IMR-90 (cell line): Measurements from ENCODE around the gene AGK. TPM values are rescaled to one million over a fixed set of nuclear protein-coding genes. Genes with fewer than 3 reads are reported as not detected.

Experiments used
- ATAC-seq: fragments of 200-7000 bp; cut with Tn5 transposase; 2 replicates; pipeline ENCODE4 v1.9.1; 2020; ENCODE audit warnings: low read depth, mild to moderate bottlenecking, moderate library complexity
- BruUV-seq: library from RNA; stranded (reverse); fragments of 400-500 nt; replicated peaks from 2 replicates; lab custom pipeline; 2021; lab: Mats Ljungman, UMichigan
- CTCF ChIA-PET: fragments of 300-600 bp; formaldehyde crosslinking; extraction: SDS; loops from one replicate; lab custom pipeline; 2021; ENCODE audit warnings: antibody characterized with exemption; lab: Yijun Ruan, JAX
- POLR2A ChIA-PET: fragments of 300-600 bp; sonication (Branson Sonifier 250); formaldehyde crosslinking; loops from one replicate; lab custom pipeline; 2022; ENCODE audit warnings: antibody characterized with exemption; ENCODE audit not compliant: unreplicated experiment; lab: Charles Lee
- DNase-seq: peaks from one replicate; pipeline ENCODE4 v3.0.0; 2013
- H2AFZ ChIP-seq: replicated peaks from 2 replicates; pipeline ENCODE3; 2013; ENCODE audit warnings: low read length, mild to moderate bottlenecking; ENCODE audit not compliant: poor library complexity
- H2AK5ac ChIP-seq: 2 replicates; pipeline ENCODE4 v1.6.1; 2013; ENCODE audit warnings: low read depth, low read length, inconsistent platforms
- H2AK9ac ChIP-seq: replicated peaks from 2 replicates; pipeline ENCODE3; 2013; ENCODE audit warnings: mild to moderate bottlenecking, low read depth, low read length, moderate library complexity; ENCODE audit not compliant: poor library complexity
- H2BK120ac ChIP-seq: 2 replicates; pipeline ENCODE4 v1.6.1; 2013; ENCODE audit warnings: low read depth, low read length, inconsistent platforms
- H2BK15ac ChIP-seq: 3 replicates; pipeline ENCODE4 v1.6.1; 2013; ENCODE audit warnings: low read depth, low read length, inconsistent platforms
- H2BK20ac ChIP-seq: 2 replicates; pipeline ENCODE4 v1.6.1; 2013; ENCODE audit warnings: low read depth, mild to moderate bottlenecking, inconsistent platforms, low read length, moderate library complexity
- H2BK5ac ChIP-seq: 2 replicates; pipeline ENCODE4 v1.6.1; 2013; ENCODE audit warnings: mild to moderate bottlenecking, low read depth, low read length, inconsistent platforms; ENCODE audit not compliant: poor library complexity, severe bottlenecking
- H3K14ac ChIP-seq: replicated peaks from 2 replicates; pipeline ENCODE4 v1.6.1; 2013; ENCODE audit warnings: low read depth, low read length, inconsistent platforms
- H3K18ac ChIP-seq: 2 replicates; pipeline ENCODE4 v1.6.1; 2013; ENCODE audit warnings: low read depth, low read length, control low read depth
- H3K23ac ChIP-seq: 2 replicates; pipeline ENCODE4 v1.6.1; 2013; ENCODE audit warnings: low read depth, low read length, inconsistent platforms
- H3K27ac ChIP-seq: 2 replicates; pipeline ENCODE4 v1.5.1; 2013; ENCODE audit warnings: mild to moderate bottlenecking, control low read depth, low read length; ENCODE audit not compliant: insufficient read depth
- H3K27me3 ChIP-seq: 2 replicates; pipeline ENCODE4 v1.6.1; 2013; ENCODE audit warnings: low read length; ENCODE audit not compliant: control insufficient read depth, insufficient read depth
- H3K36me3 ChIP-seq: 2 replicates; pipeline ENCODE4 v1.6.1; 2013; ENCODE audit warnings: low read length, mixed read lengths; ENCODE audit not compliant: control insufficient read depth, insufficient read depth
- H3K4ac ChIP-seq: 2 replicates; pipeline ENCODE4 v1.6.1; 2013; ENCODE audit warnings: low read depth, low read length, inconsistent platforms
- H3K4me1 ChIP-seq: 2 replicates; pipeline ENCODE4 v1.6.1; 2013; ENCODE audit warnings: low read length, mixed read lengths; ENCODE audit not compliant: control insufficient read depth, insufficient read depth
- H3K4me2 ChIP-seq: 2 replicates; pipeline ENCODE4 v1.6.1; 2013; ENCODE audit warnings: low read depth, mild to moderate bottlenecking, control low read depth, low read length, moderate library complexity
- H3K4me3 ChIP-seq: 2 replicates; pipeline ENCODE4 v1.5.1; 2013; ENCODE audit warnings: low read depth, mild to moderate bottlenecking, control low read depth, low read length, moderate library complexity; ENCODE audit not compliant: insufficient read depth
- H3K56ac ChIP-seq: 2 replicates; pipeline ENCODE4 v1.6.1; 2013; ENCODE audit warnings: low read length, inconsistent platforms; ENCODE audit not compliant: insufficient read depth; ENCODE audit errors: extremely low read depth
- H3K79me1 ChIP-seq, 2 experiments: 2 replicates each; pipeline ENCODE4 v1.6.1; 2013; ENCODE audit warnings: low read length in 2 of 2, inconsistent platforms in 1 of 2, low read depth in 1 of 2
- H3K9ac ChIP-seq: 2 replicates; pipeline ENCODE4 v1.6.1; 2013; ENCODE audit warnings: low read depth, low read length, control low read depth
- H3K9me1 ChIP-seq: 2 replicates; pipeline ENCODE4 v1.6.1; 2013; ENCODE audit warnings: low read length, inconsistent platforms; ENCODE audit not compliant: insufficient read depth
- H3K9me3 ChIP-seq: 2 replicates; pipeline ENCODE4 v1.6.1; 2013; ENCODE audit warnings: low read length; ENCODE audit not compliant: control insufficient read depth, insufficient read depth
- H4K20me1 ChIP-seq: 2 replicates; pipeline ENCODE4 v1.6.1; 2013; ENCODE audit warnings: low read length, inconsistent platforms; ENCODE audit not compliant: insufficient read depth
- H4K5ac ChIP-seq: 2 replicates; pipeline ENCODE4 v1.6.1; 2013; ENCODE audit warnings: mild to moderate bottlenecking, low read depth, low read length, control low read depth
- H4K8ac ChIP-seq, 2 experiments: 2 replicates each; pipeline ENCODE4 v1.6.1; 2013; ENCODE audit warnings: low read depth in 2 of 2, low read length in 2 of 2, control low read depth in 1 of 2, inconsistent platforms in 1 of 2
- H4K91ac ChIP-seq: 2 replicates; pipeline ENCODE4 v1.6.1; 2013; ENCODE audit warnings: low read depth, low read length, inconsistent platforms; ENCODE audit not compliant: insufficient read depth
- BHLHE40 ChIP-seq: fragments of 150-350 bp; IDR thresholded peaks from 2 replicates; pipeline ENCODE4 v1.6.1; 2016; ENCODE audit warnings: mild to moderate bottlenecking, low read depth, low read length
- CEBPB ChIP-seq: IDR thresholded peaks from 2 replicates; pipeline ENCODE4 v1.6.1; 2012; ENCODE audit warnings: low read depth, low read length, improper control_type of control experiment
- CHD1 ChIP-seq: IDR thresholded peaks from 2 replicates; pipeline ENCODE4 v1.6.1; 2012; ENCODE audit warnings: low read depth, low read length, improper control_type of control experiment
- CTCF ChIP-seq: conservative IDR thresholded peaks from 2 replicates; pipeline ENCODE4 v1.5.1; 2012; ENCODE audit warnings: mild to moderate bottlenecking, low read depth, low read length, improper control_type of control experiment
- ELK1 ChIP-seq: fragments of 150-350 bp; IDR thresholded peaks from 2 replicates; pipeline ENCODE4 v1.6.1; 2016; ENCODE audit warnings: low read depth, mild to moderate bottlenecking, low read length, moderate library complexity, borderline replicate concordance
- NFE2L2 ChIP-seq: fragments of 150-350 bp; IDR thresholded peaks from 2 replicates; pipeline ENCODE4 v1.6.1; 2016; ENCODE audit warnings: low read depth, mild to moderate bottlenecking, low read length
- POLR2A ChIP-seq: IDR thresholded peaks from 2 replicates; pipeline ENCODE4 v1.6.1; 2012; ENCODE audit warnings: mild to moderate bottlenecking, low read depth, low read length
- SMC3 ChIP-seq: fragments of 150-350 bp; IDR thresholded peaks from 2 replicates; pipeline ENCODE4 v1.6.1; 2016; ENCODE audit warnings: low read depth, mild to moderate bottlenecking, antibody characterized with exemption, low read length, moderate library complexity
- WGBS, 2 experiments: methylation state at CpG; one replicate each; pipeline versions ENCODE4 v1.1.5 to v1.1.7; 2013; ENCODE audit warnings: missing lambda C conversion rate in 2 of 2; ENCODE audit not compliant: insufficient read length in 1 of 2; ENCODE audit errors: extremely low coverage in 2 of 2; 5-methylcytosine and 5-hydroxymethylcytosine counted together
- dilution Hi-C: fragments of 300-500 bp; cut with HindIII; formaldehyde crosslinking; loops from one replicate; pipeline ENCODE4 v1.14.3; 2018; ENCODE audit warnings: low sequenced_read_pairs; ENCODE audit not compliant: unreplicated experiment
- in situ Hi-C: fragments of 300-500 bp; cut with MboI; formaldehyde crosslinking; loops from 3 replicates; pipeline ENCODE4 v1.14.3; 2019; ENCODE audit warnings: low sequenced_read_pairs, inconsistent platforms, mixed read lengths
- intact Hi-C: fragments of 100-400 bp; cut with micrococcal nuclease; formaldehyde crosslinking; loops from 2 replicates; pipeline ENCODE4 v1.10.0; 2022
- polyA plus RNA-seq, 3 experiments: library from polyadenylated mRNA; depleted of rRNA; stranded (reverse); fragments of >200 nt; gene quantifications; 2 replicates each; pipeline ENCODE4 v1.2.3, GENCODE V29; 2012; ENCODE audit warnings: low replicate concordance in 1 of 3
- total RNA-seq: library from RNA; depleted of rRNA; stranded (reverse); fragments of >200 nt; gene quantifications from 2 replicates; pipeline ENCODE4 v1.2.3, GENCODE V29; 2012

AGK gene
- total and polyA plus RNA-seq, 2 of the 4 experiments (the other 2 are of a cell fraction), result 35.5 to 37.3 TPM

- Histone ChIP-seq H4K20me1 (no peaks in the 10 kb centered on the region), H3K9me1 (no peaks in the 10 kb centered on the region), H3K18ac (no peak overlapping the region), H3K14ac (no peak overlapping the region), H3K27ac (no peak overlapping the region), H3K23ac (no peak overlapping the region), H2BK5ac (no peak overlapping the region), H3K56ac (no peak overlapping the region), H2AFZ (no peak overlapping the region), H2AK5ac (no peak overlapping the region), H3K79me1 (no peaks in the 10 kb centered on the region), H3K4me3 (no peak overlapping the region), H4K5ac (no peak overlapping the region), H3K27me3 (peaks cover 4% of the 10 kb centered on the region), H4K8ac (no peak overlapping the region), H2BK15ac (no peak overlapping the region), H3K4me2 (no peak overlapping the region), H3K9ac (no peak overlapping the region), H3K36me3 (no peaks in the 10 kb centered on the region), H3K4me1 (no peaks in the 10 kb centered on the region), H2BK20ac (no peak overlapping the region), H4K91ac (no peak overlapping the region), H3K9me3 (no peaks in the 10 kb centered on the region), H2AK9ac (no peak overlapping the region), H2BK120ac (no peak overlapping the region), H3K4ac (no peak overlapping the region)
- intact Hi-C loops (no loop called here), dilution Hi-C loops (no loop called here), in situ Hi-C loops (loop anchor here (25.0 kb wide), 1 partner anchor 715 kb away; no protein-coding TSS in a partner anchor)
- no peak for DNase-seq
- no peak for TF ChIP-seq ELK1
- no peak for TF ChIP-seq POLR2A
- TF ChIP-seq BHLHE40, result no peak
- no peak for TF ChIP-seq CEBPB
- TF ChIP-seq CTCF, result no peak
- TF ChIP-seq CHD1, result no peak
- no peak for TF ChIP-seq SMC3
- TF ChIP-seq NFE2L2, result no peak
- WGBS, 2 experiments, result no CpG with 5 or more reads among the region's 4 CpGs
- ATAC-seq, result no peak
- ChIA-PET POLR2A (no interaction called here), CTCF (no interaction called here)
- no TSS peak for BruUV-seq
Observed at GRCh38 chr7:141527076-141527475, 24.1 kb upstream of the AGK start.
